HEK293T (cell line): ENCODE measurements around the gene HTR3B.

Experiments
- CTCF ChIA-PET: fragments of 350-600 bp; formaldehyde crosslinking; extraction: SDS; loops from one replicate; lab custom pipeline; 2021; ENCODE audit warnings: antibody characterized with exemption, inconsistent platforms; lab: Yijun Ruan, JAX
- POLR2A ChIA-PET: fragments of 350-600 bp; formaldehyde crosslinking; extraction: SDS; loops from one replicate; lab custom pipeline; 2020; ENCODE audit warnings: antibody characterized with exemption, inconsistent platforms; lab: Yijun Ruan, JAX
- DNase-seq: peaks from one replicate; pipeline ENCODE4 v3.0.0; 2012; ENCODE audit warnings: mixed read lengths; ENCODE audit errors: extremely low spot score
- ARNT ChIP-seq: fragments of 450-650 bp; IDR thresholded peaks from 2 replicates; pipeline ENCODE4 v1.6.1; 2017; ENCODE audit warnings: mild to moderate bottlenecking
- BHLHE40 ChIP-seq: fragments of 450-650 bp; IDR thresholded peaks from 2 replicates; pipeline ENCODE4 v1.6.1; 2016; ENCODE audit warnings: mild to moderate bottlenecking, moderate library complexity, borderline replicate concordance
- CTBP1 ChIP-seq: fragments of 450-650 bp; IDR thresholded peaks from 2 replicates; pipeline ENCODE4 v1.6.1; 2016; ENCODE audit warnings: borderline replicate concordance
- ELF4 ChIP-seq: fragments of 450-650 bp; IDR thresholded peaks from 2 replicates; pipeline ENCODE4 v1.6.1; 2017; ENCODE audit warnings: antibody characterized with exemption
- FOXA1 ChIP-seq: fragments of 450-650 bp; IDR thresholded peaks from 2 replicates; pipeline ENCODE4 v1.6.1; 2016; ENCODE audit warnings: mild to moderate bottlenecking
- FOXK2 ChIP-seq: fragments of 450-650 bp; IDR thresholded peaks from 2 replicates; pipeline ENCODE4 v1.6.1; 2016; ENCODE audit warnings: mild to moderate bottlenecking
- FOXM1 ChIP-seq: fragments of 450-650 bp; IDR thresholded peaks from 2 replicates; pipeline ENCODE4 v1.6.1; 2017; ENCODE audit warnings: mild to moderate bottlenecking, borderline replicate concordance
- HDGF ChIP-seq: fragments of 450-650 bp; IDR thresholded peaks from 2 replicates; pipeline ENCODE4 v1.6.1; 2017; ENCODE audit warnings: antibody characterized with exemption, borderline replicate concordance
- L3MBTL2 ChIP-seq: fragments of 450-650 bp; conservative IDR thresholded peaks from 2 replicates; pipeline ENCODE4 v1.6.1; 2016; ENCODE audit warnings: mild to moderate bottlenecking
- LEF1 ChIP-seq: fragments of 450-650 bp; IDR thresholded peaks from 2 replicates; pipeline ENCODE4 v1.6.1; 2017; ENCODE audit warnings: mild to moderate bottlenecking, borderline replicate concordance
- NFRKB ChIP-seq: fragments of 450-650 bp; IDR thresholded peaks from 2 replicates; pipeline ENCODE4 v1.6.1; 2016; ENCODE audit warnings: mild to moderate bottlenecking, moderate library complexity
- PKNOX1 ChIP-seq: fragments of 450-650 bp; IDR thresholded peaks from 2 replicates; pipeline ENCODE4 v1.6.1; 2016
- SP1 ChIP-seq: fragments of 450-650 bp; IDR thresholded peaks from 2 replicates; pipeline ENCODE4 v1.6.1; 2017
- SUZ12 ChIP-seq: fragments of 450-650 bp; IDR thresholded peaks from 2 replicates; pipeline ENCODE4 v1.6.1; 2016; ENCODE audit warnings: mild to moderate bottlenecking
- TARDBP ChIP-seq: fragments of 450-650 bp; IDR thresholded peaks from 2 replicates; pipeline ENCODE4 v1.6.1; 2016
- ZNF384 ChIP-seq: fragments of 450-650 bp; IDR thresholded peaks from 2 replicates; pipeline ENCODE4 v1.6.1; 2016

The HTR3B gene

GRCh38 chr11:113881856-113882255 lies 22.7 kb upstream of the HTR3B start:
- TF ChIP-seq PKNOX1 (peak; percentile 69), LEF1 (no peak)
- ChIA-PET POLR2A (no interaction called here), CTCF (no interaction called here)
- DNase-seq = no peak

- POLR2A ChIA-PET = interaction anchor here (1.1 to 2.8 kb wide), 3 partner anchors 9 to 23 kb away, joined by 3 to 12 read pairs (median 4); partner anchors contain the start of genes HTR3B and USP28
- DNase-seq = no peak
- TF ChIP-seq CTBP1 = no peak
- TF ChIP-seq ZNF384 = peak; percentile 78
- CTCF ChIA-PET = interaction anchor here (0.6 to 3.0 kb wide), 3 partner anchors 12 to 1647 kb away, joined by 3 to 20 read pairs (median 5); no protein-coding TSS in a partner anchor
Measured at GRCh38 chr11:113884361-113884836, 20.2 kb upstream of the HTR3B start.

- TF ChIP-seq ARNT (no peak), L3MBTL2 (no peak), TARDBP (no peak), NFRKB (no peak), LEF1 (no peak), FOXK2 (no peak), FOXM1 (no peak), BHLHE40 (no peak), ELF4 (no peak), SP1 (no peak), HDGF (no peak), FOXA1 (no peak)
- CTCF ChIA-PET = interaction anchor here (1.2 kb wide), 1 partner anchor 18 kb away, joined by 3 read pairs; no protein-coding TSS in a partner anchor
- POLR2A ChIA-PET = interaction anchor here (1.2 to 2.8 kb wide), 2 partner anchors 10 kb away, joined by 3 to 12 read pairs; partner anchors contain the start of gene USP28
- DNase-seq = peak; percentile 22
Measured at GRCh38 chr11:113885897-113886296, 18.7 kb upstream of the HTR3B start.

- TF ChIP-seq FOXK2 = no peak
- TF ChIP-seq ZNF384 = no peak
- no peak for TF ChIP-seq SUZ12
- no peak for TF ChIP-seq SP1
- no peak for TF ChIP-seq NFRKB
- TF ChIP-seq LEF1 = no peak
- no peak for TF ChIP-seq HDGF
- TF ChIP-seq FOXA1 = no peak
- ChIA-PET CTCF (no interaction called here), POLR2A (interaction anchor here (1.4 kb wide), 1 partner anchor 13 kb away, joined by 4 read pairs; the partner anchor contains the start of gene USP28)
- DNase-seq = no peak
Measured at GRCh38 chr11:113888848-113889247, 15.7 kb upstream of the HTR3B start.

GRCh38 chr11:113894421-113894996 lies 10.1 kb upstream of the HTR3B start:
- DNase-seq = no peak
- CTCF ChIA-PET = interaction anchor here (2.3 to 4.2 kb wide), 3 partner anchors 12 to 367 kb away, joined by 13 to 73 read pairs (median 36); partner anchors contain the start of genes HTR3A and HTR3B
- POLR2A ChIA-PET = interaction anchor here (1.2 to 2.8 kb wide), 2 partner anchors 18 to 97 kb away, joined by 3 to 11 read pairs; no protein-coding TSS in a partner anchor
- no peak for TF ChIP-seq CTBP1
- TF ChIP-seq FOXK2 = no peak

- ChIA-PET POLR2A (interaction anchor here (0.6 to 2.8 kb wide), 7 partner anchors 10 to 96 kb away, joined by 3 to 11 read pairs (median 3); partner anchors contain the start of genes HTR3A and USP28), CTCF (interaction anchor here (0.6 to 4.2 kb wide), 33 partner anchors 8 to 1184 kb away, joined by 3 to 73 read pairs (median 4); partner anchors contain the start of genes HTR3A, HTR3B and USP28)
Measured at GRCh38 chr11:113895367-113896155, 9.0 kb upstream of the HTR3B start.

GRCh38 chr11:113896156-113896879 lies 8.3 kb upstream of the HTR3B start:
- CTCF ChIA-PET = interaction anchor here (0.6 to 4.2 kb wide), 30 partner anchors 9 to 1184 kb away, joined by 3 to 73 read pairs (median 4); partner anchors contain the start of genes HTR3A, HTR3B and USP28
- no peak for TF ChIP-seq CTBP1
- TF ChIP-seq FOXA1 = no peak
- TF ChIP-seq L3MBTL2 = no peak
- TF ChIP-seq FOXM1 = no peak
- TF ChIP-seq HDGF = no peak
- TF ChIP-seq ZNF384 = no peak
- POLR2A ChIA-PET = interaction anchor here (0.6 to 2.8 kb wide), 6 partner anchors 11 to 79 kb away, joined by 3 to 11 read pairs (median 3); partner anchors contain the start of genes HTR3A and USP28
- DNase-seq = peak; percentile 60

More at GRCh38 chr11:113895367-113896155, 9.0 kb upstream of the HTR3B start:
- peak; percentile 65 for DNase-seq
- TF ChIP-seq NFRKB = no peak
- TF ChIP-seq CTBP1 = peak; percentile 37; the same call in 1 of the 2 replicates
- peak; percentile 62 for TF ChIP-seq ZNF384
